ENCODE data around the gene NUDC. TPM values are rescaled to one million over a fixed set of nuclear protein-coding genes. Genes with fewer than 3 reads are reported as not detected.

Gene NUDC
- total and polyA plus RNA-seq, 2 of the 4 experiments (the other 2 are of a cell fraction) = 34.8 to 89.8 TPM

- in situ Hi-C loops (cut with MboI; ENCODE audit: low sequenced_read_pairs) = no loop called here
- peak overlapping the region; percentile 99 for H2AFZ ChIP-seq (replicated peaks; ENCODE audit: low read length, poor library complexity)
- H2AK9ac ChIP-seq (replicated peaks; ENCODE audit: low read depth, low read length, poor library complexity) = peak overlapping the region; percentile 87
- peak overlapping the region; percentile 75 for H3K4ac ChIP-seq (ENCODE audit: low read depth, low read length)
- peaks cover 6% of the 10 kb centered on the region for H4K20me1 ChIP-seq (ENCODE audit: insufficient read depth, low read length)
- peak overlapping the region; percentile 32 for H2BK5ac ChIP-seq (ENCODE audit: low read depth, low read length, poor library complexity, severe bottlenecking)
- peaks cover 52% of the 10 kb centered on the region for H3K36me3 ChIP-seq (ENCODE audit: control insufficient read depth, insufficient read depth, low read length)
- ATAC-seq (ENCODE audit: low read depth) (peak; percentile 39), DNase-seq (no peak)
- peak overlapping the region; percentile 94 to 99 for H4K8ac ChIP-seq (ENCODE audit: low read depth in 2 of 2, low read length in 2 of 2)
- peak overlapping the region; percentile 60 for H4K91ac ChIP-seq (ENCODE audit: insufficient read depth, low read depth, low read length)
- no peak overlapping the region for H2BK20ac ChIP-seq (ENCODE audit: low read depth, low read length)
- H4K5ac ChIP-seq (ENCODE audit: low read depth, low read length) = peak overlapping the region; percentile 89
- H2AK5ac ChIP-seq (ENCODE audit: low read depth, low read length) = 0 out of 2 replicates have a peak overlapping the region, but pooled peaks have one; percentile 10
- no peak overlapping the region for H2BK15ac ChIP-seq (ENCODE audit: low read depth, low read length)
- H3K9me1 ChIP-seq (ENCODE audit: insufficient read depth, low read length) = peaks cover 4% of the 10 kb centered on the region; the same call in 1 of the 2 replicates
- H3K56ac ChIP-seq (ENCODE audit: extremely low read depth, insufficient read depth, low read length) = no peak overlapping the region
- H3K4me1 ChIP-seq (ENCODE audit: control insufficient read depth, insufficient read depth, low read length) = peaks cover 10% of the 10 kb centered on the region
- dilution Hi-C loops (cut with HindIII; ENCODE audit: low sequenced_read_pairs, unreplicated experiment) = no loop called here
- WGBS, 2 experiments (ENCODE audit: extremely low coverage in 2 of 2, insufficient read length in 1 of 2) = 0% methylated on average over 6 of the region's 12 CpGs; no CpG with 5 or more reads in 1 of the 2 experiments
- peak overlapping the region; percentile 64 for H3K14ac ChIP-seq (replicated peaks; ENCODE audit: low read depth, low read length)
- peak overlapping the region; percentile 67 for H3K27ac ChIP-seq (ENCODE audit: insufficient read depth, low read length)
- TF ChIP-seq ELK1 (IDR thresholded peaks at IDR 0.05; ENCODE audit: borderline replicate concordance, low read depth, low read length) = no peak
- TF ChIP-seq RCOR1 (IDR thresholded peaks at IDR 0.05; ENCODE audit: insufficient replicate concordance, low read length) = no peak
- TF ChIP-seq POLR2A (IDR thresholded peaks at IDR 0.05; ENCODE audit: low read depth, low read length) = no peak
- TF ChIP-seq RAD21 (IDR thresholded peaks at IDR 0.05; ENCODE audit: low read length) = no peak
- TF ChIP-seq, protein P1, sequence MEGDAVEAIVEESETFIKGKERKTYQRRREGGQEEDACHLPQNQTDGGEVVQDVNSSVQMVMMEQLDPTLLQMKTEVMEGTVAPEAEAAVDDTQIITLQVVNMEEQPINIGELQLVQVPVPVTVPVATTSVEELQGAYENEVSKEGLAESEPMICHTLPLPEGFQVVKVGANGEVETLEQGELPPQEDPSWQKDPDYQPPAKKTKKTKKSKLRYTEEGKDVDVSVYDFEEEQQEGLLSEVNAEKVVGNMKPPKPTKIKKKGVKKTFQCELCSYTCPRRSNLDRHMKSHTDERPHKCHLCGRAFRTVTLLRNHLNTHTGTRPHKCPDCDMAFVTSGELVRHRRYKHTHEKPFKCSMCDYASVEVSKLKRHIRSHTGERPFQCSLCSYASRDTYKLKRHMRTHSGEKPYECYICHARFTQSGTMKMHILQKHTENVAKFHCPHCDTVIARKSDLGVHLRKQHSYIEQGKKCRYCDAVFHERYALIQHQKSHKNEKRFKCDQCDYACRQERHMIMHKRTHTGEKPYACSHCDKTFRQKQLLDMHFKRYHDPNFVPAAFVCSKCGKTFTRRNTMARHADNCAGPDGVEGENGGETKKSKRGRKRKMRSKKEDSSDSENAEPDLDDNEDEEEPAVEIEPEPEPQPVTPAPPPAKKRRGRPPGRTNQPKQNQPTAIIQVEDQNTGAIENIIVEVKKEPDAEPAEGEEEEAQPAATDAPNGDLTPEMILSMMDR (conservative IDR thresholded peaks at IDR 0.05; ENCODE audit: low read depth, low read length) = no peak
- TF ChIP-seq MAZ (IDR thresholded peaks at IDR 0.05; ENCODE audit: borderline replicate concordance, low read depth, low read length) = no peak
- TF ChIP-seq, protein P2, sequence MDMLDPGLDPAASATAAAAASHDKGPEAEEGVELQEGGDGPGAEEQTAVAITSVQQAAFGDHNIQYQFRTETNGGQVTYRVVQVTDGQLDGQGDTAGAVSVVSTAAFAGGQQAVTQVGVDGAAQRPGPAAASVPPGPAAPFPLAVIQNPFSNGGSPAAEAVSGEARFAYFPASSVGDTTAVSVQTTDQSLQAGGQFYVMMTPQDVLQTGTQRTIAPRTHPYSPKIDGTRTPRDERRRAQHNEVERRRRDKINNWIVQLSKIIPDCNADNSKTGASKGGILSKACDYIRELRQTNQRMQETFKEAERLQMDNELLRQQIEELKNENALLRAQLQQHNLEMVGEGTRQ (IDR thresholded peaks at IDR 0.05; ENCODE audit: low read depth, low read length) = no peak
- no peak for TF ChIP-seq RFX5 (IDR thresholded peaks at IDR 0.05; ENCODE audit: low read depth, low read length)
- TF ChIP-seq BHLHE40 (IDR thresholded peaks at IDR 0.05; ENCODE audit: low read depth, low read length) = no peak
- no peak for TF ChIP-seq CHD1 (IDR thresholded peaks at IDR 0.05; ENCODE audit: low read depth, low read length)
- TF ChIP-seq CEBPB (IDR thresholded peaks at IDR 0.05; ENCODE audit: low read depth, low read length) = no peak
- TF ChIP-seq FOS (IDR thresholded peaks at IDR 0.05; ENCODE audit: low read depth, low read length) = no peak
- no peak overlapping the region for H2BK120ac ChIP-seq (ENCODE audit: low read depth, low read length)
- POLR2A ChIA-PET (ENCODE audit: unreplicated experiment) = interaction anchor here (0.5 to 1.1 kb wide), 4 partner anchors 10 to 852 kb away, joined by 3 to 7 read pairs (median 5); partner anchors contain the start of gene GPATCH3
- H3K18ac ChIP-seq (ENCODE audit: low read depth, low read length) = peak overlapping the region; percentile 14; the same call in 1 of the 2 replicates
- peak overlapping the region; percentile 71 for H3K9ac ChIP-seq (ENCODE audit: low read depth, low read length)
- peak overlapping the region; percentile 91 for H3K4me3 ChIP-seq (ENCODE audit: insufficient read depth, low read depth, low read length)
- peak overlapping the region; percentile 65 for H3K4me2 ChIP-seq (ENCODE audit: low read depth, low read length)
- no peaks in the 10 kb centered on the region for H3K9me3 ChIP-seq (ENCODE audit: control insufficient read depth, insufficient read depth, low read length)
- H3K23ac ChIP-seq (ENCODE audit: low read depth, low read length) = no peak overlapping the region
- peaks cover 14 to 44% of the 10 kb centered on the region in 2 experiments for H3K79me1 ChIP-seq (ENCODE audit: low read depth in 1 of 2, low read length in 2 of 2)
- H3K27me3 ChIP-seq (ENCODE audit: control insufficient read depth, insufficient read depth, low read length) = no peaks in the 10 kb centered on the region
- BruUV-seq (replicated peaks) = no TSS peak
- intact Hi-C loops (cut with micrococcal nuclease) = no loop called here
- CTCF ChIA-PET = interaction anchor here (0.6 kb wide), 1 partner anchor 106 kb away, joined by 3 read pairs; no protein-coding TSS in a partner anchor
Measured at GRCh38 chr1:26890467-26890796, 31.1 kb upstream of the NUDC start.

All from IMR-90 (cell line).